Astrocyte of the spinal cord (primary cell): ENCODE data around the gene UNC93B1.

ENCODE experiments used
- DNase-seq: peaks from one replicate; pipeline ENCODE4 v3.0.0; 2011; ENCODE audit warnings: low read depth, low spot score
- H3K4me3 ChIP-seq: 2 replicates; pipeline ENCODE4 v1.5.1; 2011; ENCODE audit warnings: low read depth, mild to moderate bottlenecking, low read length, moderate library complexity
- CTCF ChIP-seq: IDR thresholded peaks from 2 replicates; pipeline ENCODE4 v1.5.1; 2012; ENCODE audit warnings: low read depth, mild to moderate bottlenecking, low read length, inconsistent platforms
- in situ Hi-C: cut with HindIII; loops from 2 replicates; pipeline ENCODE4 v1.10.0; 2017; ENCODE audit warnings: low sequenced_read_pairs

UNC93B1 gene

GRCh38 chr11:68013611-68014156 lies 9.8 kb upstream of the UNC93B1 start:
- DNase-seq = no peak
- no peak for TF ChIP-seq CTCF
- H3K4me3 ChIP-seq = no peak overlapping the region
- in situ Hi-C loops = no loop called here

- DNase-seq = peak; percentile 97
- H3K4me3 ChIP-seq = no peak overlapping the region
- no peak for TF ChIP-seq CTCF
Observed at GRCh38 chr11:68012843-68013610, 9.1 kb upstream of the UNC93B1 start.

GRCh38 chr11:68012044-68012842 lies 8.3 kb upstream of the UNC93B1 start:
- in situ Hi-C loops = no loop called here
- TF ChIP-seq CTCF = no peak
- no peak overlapping the region for H3K4me3 ChIP-seq
- no peak for DNase-seq

More at GRCh38 chr11:68012843-68013610, 9.1 kb upstream of the UNC93B1 start:
- in situ Hi-C loops = no loop called here

GRCh38 chr11:68011051-68011943 lies 7.4 kb upstream of the UNC93B1 start:
- in situ Hi-C loops = no loop called here
- peak overlapping the region; percentile 27 for H3K4me3 ChIP-seq
- no peak for TF ChIP-seq CTCF
- no peak for DNase-seq

- peak within 1 kb of the TSS; percentile 27 for H3K4me3 ChIP-seq
- in situ Hi-C loops = no loop called here
- DNase-seq = peak; percentile 79
- no peak for TF ChIP-seq CTCF
Observed at GRCh38 chr11:68010090-68011041, 6.5 kb upstream of the UNC93B1 start, which contains the start of gene ALDH3B1. ALDH3B1 (plus strand) TSS chr11:68010327; CDS start chr11:68015298, 4,971 bp downstream.
